Measurements from ENCODE around the gene PRB2.
"Not testable (repeated sequence)": the region's sequence is repeated elsewhere in the genome, so short reads cannot be mapped to it uniquely, and the experiment has no call there.

The PRB2 gene

GRCh38 chr12:11395467-11395866 lies at the start of gene PRB2:
TSS of gene PRB2 (minus strand) at chr12:11395567. CDS start at chr12:11395529, 38 bp downstream.
- not testable (repeated sequence) for DNase-seq

GRCh38 chr12:11437966-11438365 lies 42.6 kb upstream of the PRB2 start:
- no peak for DNase-seq

- no peak for DNase-seq
These were observed 38.3 kb upstream of the PRB2 start for GRCh38 chr12:11433664-11434063.

- DNase-seq = no peak
These were observed 36.1 kb upstream of the PRB2 start for GRCh38 chr12:11431486-11431885.

GRCh38 chr12:11427341-11427740 lies 32.0 kb upstream of the PRB2 start:
- no peak for DNase-seq

GRCh38 chr12:11412731-11413130 lies 17.4 kb upstream of the PRB2 start:
- no peak for DNase-seq

- DNase-seq = no peak
These were observed 12.7 kb upstream of the PRB2 start for GRCh38 chr12:11408096-11408495.

GRCh38 chr12:11397366-11397765 lies 2.0 kb upstream of the PRB2 start:
- DNase-seq = no peak

- not testable (repeated sequence) for DNase-seq
These were observed 3.9 kb downstream of the PRB2 start for GRCh38 chr12:11391456-11391855.

GRCh38 chr12:11377420-11377819 lies 17.9 kb downstream of the PRB2 start:
- not testable (repeated sequence) for DNase-seq

GRCh38 chr12:11361151-11361550 lies 34.2 kb downstream of the PRB2 start:
- no peak for DNase-seq

- DNase-seq = not testable (repeated sequence)
These were observed 35.0 kb downstream of the PRB2 start for GRCh38 chr12:11360205-11360883.

- DNase-seq = not testable (repeated sequence)
These were observed 43.6 kb downstream of the PRB2 start for GRCh38 chr12:11351736-11352135.

- DNase-seq = no peak
These were observed 46.9 kb downstream of the PRB2 start for GRCh38 chr12:11348439-11348838.

GRCh38 chr12:11347810-11348209 lies 47.6 kb downstream of the PRB2 start:
- no peak for DNase-seq

- no peak for DNase-seq
These were observed 50.9 kb downstream of the PRB2 start for GRCh38 chr12:11344500-11344899.

Data from NCI-H187 treated with DMSO at 0.1 percent for 48 hours (cell line).